Omental fat pad (tissue), 4 donors: ENCODE results near the gene PFN1. TPM values are rescaled to one million over a fixed set of nuclear protein-coding genes. Genes with fewer than 3 reads are reported as not detected.

Experiments
- ATAC-seq: fragments of 150-250 bp; one replicate; pipeline ENCODE4 v1.9.1; 2016; ENCODE audit warnings: mild to moderate bottlenecking, moderate library complexity; ENCODE audit not compliant: low FRiP score
- DNase-seq: peaks from one replicate; pipeline ENCODE4 v3.0.0-alpha.2; 2019; ENCODE audit warnings: low spot score
- total RNA-seq, 4 donors: library from RNA; depleted of rRNA; stranded (reverse); fragments of >200 nt; gene quantifications; one replicate each; pipeline ENCODE4 v1.1.0, GENCODE V29; 2016
- TF ChIP-seq, protein P1 (sequence below), 3 donors: fragments of 450-650 bp; IDR thresholded peaks; one replicate each; pipeline ENCODE4 v1.5.1; 2016 to 2017; ENCODE audit warnings: antibody characterized with exemption in 3 of 3, mild to moderate bottlenecking in 3 of 3, moderate library complexity in 2 of 3

Gene PFN1
- total RNA-seq, 4 donors from 2014 or later: 444 to 699 (median 616) TPM

GRCh38 chr17:4972322-4972721, 24.0 kb upstream of the PFN1 start:
- no peak for DNase-seq
- ATAC-seq: no peak
- TF ChIP-seq, protein P1, sequence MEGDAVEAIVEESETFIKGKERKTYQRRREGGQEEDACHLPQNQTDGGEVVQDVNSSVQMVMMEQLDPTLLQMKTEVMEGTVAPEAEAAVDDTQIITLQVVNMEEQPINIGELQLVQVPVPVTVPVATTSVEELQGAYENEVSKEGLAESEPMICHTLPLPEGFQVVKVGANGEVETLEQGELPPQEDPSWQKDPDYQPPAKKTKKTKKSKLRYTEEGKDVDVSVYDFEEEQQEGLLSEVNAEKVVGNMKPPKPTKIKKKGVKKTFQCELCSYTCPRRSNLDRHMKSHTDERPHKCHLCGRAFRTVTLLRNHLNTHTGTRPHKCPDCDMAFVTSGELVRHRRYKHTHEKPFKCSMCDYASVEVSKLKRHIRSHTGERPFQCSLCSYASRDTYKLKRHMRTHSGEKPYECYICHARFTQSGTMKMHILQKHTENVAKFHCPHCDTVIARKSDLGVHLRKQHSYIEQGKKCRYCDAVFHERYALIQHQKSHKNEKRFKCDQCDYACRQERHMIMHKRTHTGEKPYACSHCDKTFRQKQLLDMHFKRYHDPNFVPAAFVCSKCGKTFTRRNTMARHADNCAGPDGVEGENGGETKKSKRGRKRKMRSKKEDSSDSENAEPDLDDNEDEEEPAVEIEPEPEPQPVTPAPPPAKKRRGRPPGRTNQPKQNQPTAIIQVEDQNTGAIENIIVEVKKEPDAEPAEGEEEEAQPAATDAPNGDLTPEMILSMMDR (IDR thresholded peaks at IDR 0.05): no peak

GRCh38 chr17:4971826-4972225, 23.5 kb upstream of the PFN1 start:
- DNase-seq (no peak), ATAC-seq (no peak)
- TF ChIP-seq, protein P1 (IDR thresholded peaks at IDR 0.05): no peak

DNA sequence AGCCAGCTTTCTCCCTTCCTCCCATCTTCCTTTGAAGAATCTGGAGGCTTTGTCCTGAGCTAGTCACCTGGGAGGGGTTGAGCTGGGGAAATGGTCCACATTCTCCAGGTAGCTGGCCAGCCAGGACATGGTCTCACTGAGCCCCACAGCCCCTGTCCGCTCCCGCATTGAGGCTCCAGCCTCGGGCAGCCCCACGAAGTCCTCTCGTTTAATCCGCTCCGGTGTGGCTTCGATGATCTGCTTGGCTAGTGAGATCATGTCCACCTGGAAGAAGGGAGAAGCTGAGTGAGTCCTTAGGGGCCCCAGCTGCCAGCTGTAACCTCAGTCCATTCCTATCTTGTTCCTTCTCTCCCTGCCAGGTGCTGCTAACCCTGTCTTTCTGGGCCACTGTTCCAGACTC, 21.9 kb upstream of the PFN1 start:
- DNase-seq: no peak
- TF ChIP-seq, protein P1 (IDR thresholded peaks at IDR 0.05): no peak
- no peak for ATAC-seq

DNA sequence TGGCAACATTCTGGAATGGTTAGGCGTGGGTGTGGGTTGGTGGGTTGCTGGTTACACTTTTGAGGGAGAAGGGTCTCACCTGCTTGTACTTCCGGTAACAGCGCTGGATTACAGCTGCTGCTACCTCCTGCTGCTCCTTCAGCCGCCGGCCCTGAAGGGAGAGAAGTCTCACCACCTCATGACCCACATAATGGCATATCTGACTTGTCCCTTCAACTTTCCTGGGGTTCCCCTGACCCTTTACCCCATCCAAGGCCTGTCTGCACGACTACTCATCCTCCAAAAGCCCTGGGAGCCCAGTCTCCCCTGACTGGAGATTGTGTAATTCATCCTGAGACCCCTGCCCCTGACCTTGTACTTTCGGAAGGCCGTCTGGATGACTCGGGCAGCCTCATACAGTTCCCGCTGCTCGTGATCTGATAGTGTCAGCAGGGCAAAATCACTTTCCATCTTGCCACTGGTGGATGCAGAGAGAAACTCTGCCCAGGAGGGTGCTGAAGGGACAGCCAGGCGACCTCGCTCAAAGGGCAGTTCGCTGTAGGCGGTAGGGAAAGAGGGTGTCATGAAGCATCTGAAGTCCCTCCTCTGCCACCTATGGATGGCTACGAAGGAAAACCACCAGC, 21.3 kb upstream of the PFN1 start:
- TF ChIP-seq, protein P1 (IDR thresholded peaks at IDR 0.05): no peak
- ATAC-seq: no peak
- DNase-seq: no peak

DNA sequence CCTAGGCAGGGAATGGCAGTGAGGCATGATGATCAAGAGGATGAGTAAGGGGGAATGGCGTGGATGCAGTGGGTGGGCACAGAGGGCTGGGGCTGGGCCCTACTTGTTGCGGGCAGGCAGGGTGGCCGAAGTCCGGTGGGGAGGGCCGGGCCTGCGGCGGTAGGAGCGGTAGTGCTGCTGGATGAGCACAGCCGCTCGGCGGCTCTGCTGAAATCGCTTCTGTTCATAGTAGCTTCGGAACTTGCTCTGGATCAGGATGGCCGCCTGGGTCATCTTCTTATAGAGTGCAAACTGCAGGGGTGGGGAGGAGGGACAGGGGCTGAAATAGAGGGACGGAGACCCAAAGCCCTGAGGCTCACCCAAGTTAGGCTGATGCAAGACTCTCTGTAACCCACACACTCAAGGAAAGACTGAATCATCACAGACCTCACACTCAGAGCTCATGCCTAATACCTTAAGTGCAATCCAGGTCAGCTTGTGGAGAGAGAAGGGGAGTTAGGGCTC, 20.8 kb upstream of the PFN1 start:
- ATAC-seq (peak; percentile 8), DNase-seq (no peak)
- TF ChIP-seq, protein P1 (IDR thresholded peaks at IDR 0.05): no peak

- DNase-seq (no peak), ATAC-seq (no peak)
- TF ChIP-seq, protein P1 (IDR thresholded peaks at IDR 0.05): no peak
Measured at GRCh38 chr17:4968486-4969046, 20.2 kb upstream of the PFN1 start.
